Measurements from ENCODE around the gene GALK2. TPM values are rescaled to one million over a fixed set of nuclear protein-coding genes. Genes with fewer than 3 reads are reported as not detected.

The GALK2 gene
- polyA plus RNA-seq, 2 of the 4 experiments (the other 2 are of a cell fraction) = 26.8 to 40.5 TPM

DNA sequence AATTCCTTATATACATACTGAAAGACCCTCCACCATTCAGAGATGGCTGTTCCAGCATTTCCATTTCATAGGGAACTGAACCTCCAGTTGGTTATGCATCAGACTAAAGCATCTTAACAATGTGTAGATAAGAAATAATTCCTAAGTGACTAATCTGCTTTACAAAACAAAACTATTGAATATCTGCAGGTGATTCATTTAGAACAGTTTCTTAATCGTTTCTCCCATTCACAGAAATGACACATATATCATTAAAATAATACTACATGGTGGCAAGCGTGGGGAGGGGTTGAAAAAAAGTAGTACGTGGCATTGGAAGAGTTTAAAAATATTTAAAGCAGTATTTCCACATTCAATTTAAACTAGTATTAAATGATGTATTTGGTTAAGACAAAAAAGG is 34.1 kb upstream of the GALK2 start:
- H3K9me3 ChIP-seq = no peaks in the 10 kb centered on the region
- ChIA-PET CTCF (no interaction called here), POLR2A (no interaction called here)
- peak overlapping the region; percentile 48 for H3K4me2 ChIP-seq
- ATAC-seq (peak in 1 of 2 experiments; percentile 60; a peak in 2 of 6 replicates), FAIRE-seq (no peak), DNase-seq (ENCODE audit: low read depth in 1 of 2, low spot score in 1 of 2) (peak in 1 of 2 experiments; percentile 4)
- 4% methylated on average over 3 of the region's 3 CpGs for WGBS (ENCODE audit: missing lambda C conversion rate)
- TF ChIP-seq CHD4 (IDR thresholded peaks at IDR 0.05; ENCODE audit: borderline replicate concordance) (no peak), GATA3 (IDR thresholded peaks at IDR 0.05; ENCODE audit: borderline replicate concordance) (peak; percentile 37; the same call in 1 of the 2 replicates), ZFP36 (IDR thresholded peaks at IDR 0.05; ENCODE audit: borderline replicate concordance, partially characterized antibody) (no peak)
- H3K27ac ChIP-seq = no peak overlapping the region
- no peak overlapping the region for H3K4me3 ChIP-seq
- H3K4me1 ChIP-seq = peaks cover 25% of the 10 kb centered on the region

DNA sequence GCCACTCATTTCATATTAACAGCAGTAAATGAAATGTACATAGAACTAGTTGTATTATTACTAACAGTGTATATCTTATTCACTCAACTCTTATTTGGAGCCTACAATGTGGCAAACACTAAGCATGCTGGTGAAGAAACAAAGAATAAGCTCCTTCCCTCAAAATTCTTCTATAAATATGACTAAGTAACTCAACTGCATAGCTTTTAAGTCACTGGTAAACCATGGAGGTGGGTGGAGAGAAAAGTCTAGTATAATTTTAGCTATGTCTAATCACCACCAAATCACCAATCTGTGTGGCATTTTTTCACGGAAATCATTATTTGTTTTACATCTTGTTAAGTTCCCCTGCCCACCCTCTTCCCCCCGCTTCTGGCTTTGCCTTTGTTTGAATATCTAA is 32.2 kb upstream of the GALK2 start:
- H3K4me2 ChIP-seq = no peak overlapping the region
- CTCF ChIA-PET = interaction anchor here (0.8 to 1.8 kb wide), 2 partner anchors 8 to 276 kb away, joined by 4 to 9 read pairs; no protein-coding TSS in a partner anchor
- no peak for ATAC-seq

DNA sequence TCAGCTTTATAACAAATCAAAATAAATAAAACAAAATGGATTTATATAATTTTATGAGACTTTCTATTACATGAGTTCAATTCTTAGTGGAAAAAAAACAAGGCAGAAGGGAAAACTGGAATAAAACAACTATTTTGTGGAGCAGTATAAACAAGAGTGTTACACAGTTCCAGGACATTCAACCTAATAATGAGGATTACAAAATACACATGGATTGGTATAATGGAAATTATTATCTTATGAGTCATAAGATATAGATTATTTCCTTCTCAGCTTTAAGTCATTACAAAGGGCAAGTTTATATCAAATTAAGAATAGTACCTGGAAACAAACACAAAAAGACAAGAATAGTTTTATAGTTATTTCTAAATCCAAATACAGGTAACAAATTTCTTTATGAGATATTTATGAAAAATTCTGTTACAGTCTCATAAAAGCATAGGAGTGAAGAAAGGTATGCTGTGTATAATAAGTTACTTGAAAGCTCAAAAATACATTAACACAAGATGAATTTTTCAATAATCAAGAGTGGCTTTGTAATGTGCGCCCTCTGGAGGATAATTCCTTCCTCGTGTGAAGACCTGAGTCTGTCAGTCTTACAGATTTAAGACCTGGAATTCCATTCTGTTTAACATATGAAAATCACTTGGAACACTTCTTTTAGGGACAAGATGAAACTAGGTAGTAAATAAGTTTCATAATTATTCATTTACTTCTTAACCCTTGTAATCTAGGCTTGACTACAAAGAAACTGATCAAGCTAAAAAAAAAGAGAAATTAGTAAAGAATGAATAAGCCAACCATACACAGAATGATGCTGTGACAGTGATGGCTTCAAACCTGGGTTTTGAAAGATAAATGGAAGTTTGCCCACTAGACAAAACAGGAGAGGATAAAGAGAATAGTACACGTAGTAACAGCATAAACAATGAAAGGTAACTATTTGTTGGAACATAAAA is 24.1 kb upstream of the GALK2 start:
- FAIRE-seq = no peak
- peak; percentile 59 to 67; a peak in 4 of 6 replicates for ATAC-seq
- DNase-seq (ENCODE audit: low read depth in 1 of 2, low spot score in 1 of 2) = peak; percentile 18 to 53
- WGBS (ENCODE audit: missing lambda C conversion rate) = 2% methylated on average over 3 of the region's 3 CpGs
- no peak overlapping the region for H3K4me3 ChIP-seq
- ChIA-PET CTCF (interaction anchor here (0.6 to 2.9 kb wide), 13 partner anchors 8 to 287 kb away, joined by 3 to 19 read pairs (median 4); partner anchors contain the start of genes COPS2 and SHC4), POLR2A (no interaction called here)
- no peaks in the 10 kb centered on the region for H3K9me3 ChIP-seq
- TF ChIP-seq SMC3 (IDR thresholded peaks at IDR 0.05) (peak; percentile 40; the same call in 1 of the 3 replicates), ESRRA (IDR thresholded peaks at IDR 0.05; ENCODE audit: borderline replicate concordance, low read length) (no peak), RAD21 (conservative IDR thresholded peaks at IDR 0.05 in 1 of 2, IDR thresholded peaks at IDR 0.05 in 1 of 2) (peak; percentile 36 to 40; a peak in 3 of 5 replicates)
- TF ChIP-seq, protein P1, sequence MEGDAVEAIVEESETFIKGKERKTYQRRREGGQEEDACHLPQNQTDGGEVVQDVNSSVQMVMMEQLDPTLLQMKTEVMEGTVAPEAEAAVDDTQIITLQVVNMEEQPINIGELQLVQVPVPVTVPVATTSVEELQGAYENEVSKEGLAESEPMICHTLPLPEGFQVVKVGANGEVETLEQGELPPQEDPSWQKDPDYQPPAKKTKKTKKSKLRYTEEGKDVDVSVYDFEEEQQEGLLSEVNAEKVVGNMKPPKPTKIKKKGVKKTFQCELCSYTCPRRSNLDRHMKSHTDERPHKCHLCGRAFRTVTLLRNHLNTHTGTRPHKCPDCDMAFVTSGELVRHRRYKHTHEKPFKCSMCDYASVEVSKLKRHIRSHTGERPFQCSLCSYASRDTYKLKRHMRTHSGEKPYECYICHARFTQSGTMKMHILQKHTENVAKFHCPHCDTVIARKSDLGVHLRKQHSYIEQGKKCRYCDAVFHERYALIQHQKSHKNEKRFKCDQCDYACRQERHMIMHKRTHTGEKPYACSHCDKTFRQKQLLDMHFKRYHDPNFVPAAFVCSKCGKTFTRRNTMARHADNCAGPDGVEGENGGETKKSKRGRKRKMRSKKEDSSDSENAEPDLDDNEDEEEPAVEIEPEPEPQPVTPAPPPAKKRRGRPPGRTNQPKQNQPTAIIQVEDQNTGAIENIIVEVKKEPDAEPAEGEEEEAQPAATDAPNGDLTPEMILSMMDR (IDR thresholded peaks at IDR 0.05) = peak; percentile 69
- H3K27ac ChIP-seq = no peak overlapping the region
- peaks cover 5% of the 10 kb centered on the region; the same call in 1 of the 3 replicates for H3K4me1 ChIP-seq
- no peak overlapping the region for H3K4me2 ChIP-seq

More for the DNA sequence above, 32.2 kb upstream of the GALK2 start:
- WGBS (ENCODE audit: missing lambda C conversion rate) = 73% methylated on average over 2 of the region's 2 CpGs
- Histone ChIP-seq H3K4me1 (peaks cover 25% of the 10 kb centered on the region), H3K4me3 (no peak overlapping the region), H3K9me3 (no peaks in the 10 kb centered on the region), H3K27ac (no peak overlapping the region)
- FAIRE-seq = no peak
- no peak for DNase-seq (ENCODE audit: low read depth in 1 of 2, low spot score in 1 of 2)
- TF ChIP-seq JUNB (IDR thresholded peaks at IDR 0.05) (no peak), SREBF2 (IDR thresholded peaks at IDR 0.05) (no peak), CBX2 (IDR thresholded peaks at IDR 0.05; ENCODE audit: borderline replicate concordance, low read depth) (no peak), RNF2 (IDR thresholded peaks at IDR 0.05; ENCODE audit: borderline replicate concordance, low read depth) (no peak)
- POLR2A ChIA-PET = no interaction called here

DNA sequence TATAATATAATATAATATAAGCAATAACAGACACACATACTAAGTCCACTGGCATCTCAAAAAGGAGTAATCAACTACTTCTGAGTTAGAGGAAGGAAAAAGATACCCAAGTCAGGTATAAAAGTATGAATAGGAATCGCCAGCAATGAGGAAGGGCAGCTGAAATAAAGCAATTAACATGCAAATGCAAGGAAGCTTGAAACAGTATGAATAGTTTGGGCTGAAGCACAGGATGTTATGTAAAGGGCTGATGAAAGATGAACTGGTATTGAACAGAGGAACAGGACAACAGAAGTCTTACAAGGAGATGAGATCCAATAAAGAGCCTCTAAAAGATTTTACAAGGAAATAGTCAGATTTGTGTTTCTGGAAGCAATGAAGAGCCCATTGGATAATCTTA is 21.7 kb upstream of the GALK2 start:
- Histone ChIP-seq H3K9me3 (no peaks in the 10 kb centered on the region), H3K4me1 (peaks cover 13% of the 10 kb centered on the region; the same call in 1 of the 3 replicates), H3K27ac (no peak overlapping the region), H3K4me3 (no peak overlapping the region), H3K4me2 (no peak overlapping the region)
- WGBS (ENCODE audit: missing lambda C conversion rate) = 82% methylated on average over 1 of the region's 1 CpG
- POLR2A ChIA-PET = no interaction called here
- ATAC-seq (no peak), DNase-seq (ENCODE audit: low read depth in 1 of 2, low spot score in 1 of 2) (no peak), FAIRE-seq (no peak)
- TF ChIP-seq KDM5A (IDR thresholded peaks at IDR 0.05) (no peak), CBX8 (IDR thresholded peaks at IDR 0.05) (no peak), NPAS2 (CRISPR knock-in tag; IDR thresholded peaks at IDR 0.05; ENCODE audit: borderline replicate concordance) (no peak), BHLHE40 (IDR thresholded peaks at IDR 0.05; ENCODE audit: low read depth, low read length) (no peak), ZC3H11A (IDR thresholded peaks at IDR 0.05) (no peak), NFE2L2 (conservative IDR thresholded peaks at IDR 0.05; ENCODE audit: low read length) (no peak), FOSB (CRISPR knock-in tag; IDR thresholded peaks at IDR 0.05) (no peak), RCOR1 (IDR thresholded peaks at IDR 0.05; ENCODE audit: low read depth, low read length) (no peak), TP53 (CRISPR knock-in tag; IDR thresholded peaks at IDR 0.05) (no peak), MAFK (IDR thresholded peaks at IDR 0.05; ENCODE audit: partially characterized antibody) (no peak), GATA3 (IDR thresholded peaks at IDR 0.05; ENCODE audit: borderline replicate concordance) (no peak), ESRRA (IDR thresholded peaks at IDR 0.05; ENCODE audit: borderline replicate concordance, low read length) (no peak), CBX2 (IDR thresholded peaks at IDR 0.05; ENCODE audit: borderline replicate concordance, low read depth) (no peak)
- TF ChIP-seq, protein P1 (IDR thresholded peaks at IDR 0.05) = no peak
- TF ChIP-seq, protein P2, sequence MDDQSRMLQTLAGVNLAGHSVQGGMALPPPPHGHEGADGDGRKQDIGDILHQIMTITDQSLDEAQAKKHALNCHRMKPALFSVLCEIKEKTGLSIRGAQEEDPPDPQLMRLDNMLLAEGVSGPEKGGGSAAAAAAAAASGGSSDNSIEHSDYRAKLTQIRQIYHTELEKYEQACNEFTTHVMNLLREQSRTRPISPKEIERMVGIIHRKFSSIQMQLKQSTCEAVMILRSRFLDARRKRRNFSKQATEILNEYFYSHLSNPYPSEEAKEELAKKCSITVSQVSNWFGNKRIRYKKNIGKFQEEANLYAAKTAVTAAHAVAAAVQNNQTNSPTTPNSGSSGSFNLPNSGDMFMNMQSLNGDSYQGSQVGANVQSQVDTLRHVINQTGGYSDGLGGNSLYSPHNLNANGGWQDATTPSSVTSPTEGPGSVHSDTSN (IDR thresholded peaks at IDR 0.05) = no peak
- CTCF ChIA-PET = interaction anchor here (1.3 kb wide), 2 partner anchors 101 to 286 kb away, joined by 3 read pairs; no protein-coding TSS in a partner anchor
